CD4-positive, alpha-beta T cell treated with Interleukin-6 for 4 hours (primary cell): ENCODE data around the gene TNNT1.

Experiments used
- DNase-seq: peaks from one replicate; pipeline ENCODE4 v3.0.0-alpha.2; 2020; ENCODE audit warnings: mixed read lengths

TNNT1 gene

DNA sequence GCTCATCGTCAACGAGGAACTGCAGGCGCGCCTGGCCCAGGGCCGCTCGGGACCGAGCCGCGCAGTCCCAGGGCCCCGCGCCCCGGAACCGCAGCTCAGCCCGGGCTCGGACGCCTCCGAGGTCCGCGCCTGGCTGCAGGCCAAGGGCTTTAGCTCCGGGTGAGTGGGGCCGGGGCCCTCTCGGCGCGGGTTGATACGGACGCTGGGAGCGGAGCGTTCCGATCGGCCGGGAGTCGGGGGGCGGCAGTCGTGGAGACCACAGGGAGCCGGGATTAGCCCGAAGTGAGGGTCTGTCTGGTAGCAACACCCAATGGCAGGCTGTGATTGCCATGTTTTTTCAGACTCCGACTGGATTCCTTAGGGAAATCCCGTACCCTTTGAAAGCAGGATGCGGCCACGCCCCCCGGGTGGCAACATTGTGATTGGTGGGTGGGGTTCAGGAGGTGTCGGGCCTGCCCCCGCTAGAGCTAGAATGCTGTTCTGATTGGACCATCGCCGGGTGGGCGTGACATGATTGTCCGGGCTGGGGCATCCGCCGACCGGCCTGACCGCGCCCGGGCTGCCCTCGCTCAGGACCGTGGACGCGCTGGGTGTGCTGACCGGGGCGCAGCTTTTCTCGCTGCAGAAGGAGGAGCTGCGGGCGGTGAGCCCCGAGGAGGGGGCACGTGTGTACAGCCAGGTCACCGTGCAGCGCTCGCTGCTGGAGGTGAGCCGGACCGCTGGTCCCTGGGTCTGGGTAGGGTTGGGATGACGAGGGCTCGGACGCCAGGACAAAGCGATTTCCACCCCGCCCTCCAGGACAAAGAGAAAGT lies 62.1 kb downstream of the TNNT1 start:
- DNase-seq, result peak; percentile 59

DNA sequence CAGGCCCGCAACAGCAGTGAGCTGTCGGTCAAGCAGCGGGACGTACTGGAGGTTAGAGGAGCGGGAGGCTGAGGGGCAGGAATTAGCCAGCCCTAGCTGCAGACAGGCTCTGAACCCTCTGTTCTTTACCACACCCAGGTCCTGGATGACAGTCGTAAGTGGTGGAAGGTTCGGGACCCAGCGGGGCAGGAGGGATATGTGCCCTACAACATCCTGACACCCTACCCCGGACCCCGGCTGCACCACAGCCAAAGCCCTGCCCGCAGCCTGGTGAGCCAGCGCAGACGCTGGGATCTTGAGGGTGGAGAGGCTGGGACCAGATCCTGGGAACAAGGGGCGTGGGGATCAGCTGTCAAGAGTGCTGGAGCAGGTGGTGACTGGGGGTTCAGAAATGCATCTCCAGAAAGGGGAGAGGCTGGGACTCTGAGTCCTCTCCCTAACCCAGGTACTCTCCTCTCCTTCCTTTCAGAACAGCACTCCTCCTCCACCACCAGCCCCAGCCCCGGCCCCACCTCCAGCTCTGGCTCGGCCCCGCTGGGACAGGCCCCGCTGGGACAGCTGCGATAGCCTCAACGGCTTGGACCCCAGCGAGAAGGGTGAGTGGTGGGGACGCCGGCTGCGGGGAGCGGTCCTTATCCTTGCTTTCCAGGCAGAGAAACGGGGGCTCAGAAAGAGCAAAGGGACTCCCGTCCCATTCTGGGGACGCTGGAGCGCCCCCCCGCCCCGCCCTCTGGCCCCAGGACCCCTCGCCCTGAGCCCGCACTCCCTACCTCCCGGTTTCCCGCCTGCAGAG lies 62.9 kb downstream of the TNNT1 start:
- DNase-seq, result no peak

DNA sequence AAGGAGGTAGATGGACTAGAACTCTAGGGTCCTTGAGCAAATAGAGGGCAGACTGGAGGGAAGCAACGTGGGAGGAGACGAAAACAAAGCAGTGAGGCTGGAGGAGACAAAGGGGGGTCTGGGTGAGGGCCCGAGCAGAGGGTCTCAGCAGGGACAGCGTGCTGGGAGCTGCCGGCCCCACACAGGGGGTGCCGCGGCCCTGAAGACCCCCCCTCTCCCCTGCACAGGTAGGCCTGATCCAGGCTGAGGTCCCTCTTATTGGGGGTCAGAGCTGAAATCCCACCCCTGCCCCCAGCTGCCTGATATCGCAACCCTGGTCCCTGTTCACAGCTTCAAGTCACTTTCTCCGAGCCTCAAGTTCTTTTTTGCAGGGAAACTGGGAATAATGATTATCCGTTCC lies 64.6 kb downstream of the TNNT1 start:
- DNase-seq, result no peak

GRCh38 chr19:55083004-55083850 lies 65.8 kb downstream of the TNNT1 start:
- no peak for DNase-seq
